Chondrocyte (in vitro differentiated cells): ENCODE results near the gene HIGD1A. TPM values are rescaled to one million over a fixed set of nuclear protein-coding genes. Genes with fewer than 3 reads are reported as not detected.

Experiments
- DNase-seq: peaks from one replicate; pipeline ENCODE4 v3.0.0; 2021; ENCODE audit warnings: mixed read lengths, low spot score
- H3K27ac Mint-ChIP-seq: one replicate; pipeline ENCODE4 v1.8.0; 2021; ENCODE audit warnings: mild to moderate bottlenecking, moderate library complexity, mixed read lengths; ENCODE audit not compliant: unreplicated experiment
- H3K27me3 Mint-ChIP-seq: 2 replicates; pipeline ENCODE4 v1.8.0; 2021; ENCODE audit warnings: low read depth, mixed read lengths
- H3K36me3 Mint-ChIP-seq: 2 replicates; pipeline ENCODE4 v1.8.0; 2021; ENCODE audit warnings: low read depth, mixed read lengths
- H3K4me1 Mint-ChIP-seq: 2 replicates; pipeline ENCODE4 v1.8.0; 2021; ENCODE audit warnings: low read depth, mild to moderate bottlenecking, mixed read lengths
- H3K4me3 Mint-ChIP-seq: one replicate; pipeline ENCODE4 v1.8.0; 2021; ENCODE audit warnings: mild to moderate bottlenecking, moderate library complexity, mixed read lengths; ENCODE audit not compliant: unreplicated experiment
- H3K9me3 Mint-ChIP-seq: 2 replicates; pipeline ENCODE4 v1.8.0; 2021; ENCODE audit warnings: low read depth, mixed read lengths
- total RNA-seq: library from RNA; stranded (reverse); gene quantifications from 3 replicates; pipeline ENCODE4 v1.2.1, GENCODE V29; 2021
- TF ChIP-seq, protein P1 (sequence below): fragments of 200-600 bp; sonication (generic); IDR thresholded peaks from 2 replicates; pipeline ENCODE4 v1.5.0; 2021; ENCODE audit warnings: antibody characterized with exemption, mild to moderate bottlenecking, moderate library complexity

Gene HIGD1A
- total RNA-seq, 1 donor from 2014 or later, result 78.6 TPM

DNA sequence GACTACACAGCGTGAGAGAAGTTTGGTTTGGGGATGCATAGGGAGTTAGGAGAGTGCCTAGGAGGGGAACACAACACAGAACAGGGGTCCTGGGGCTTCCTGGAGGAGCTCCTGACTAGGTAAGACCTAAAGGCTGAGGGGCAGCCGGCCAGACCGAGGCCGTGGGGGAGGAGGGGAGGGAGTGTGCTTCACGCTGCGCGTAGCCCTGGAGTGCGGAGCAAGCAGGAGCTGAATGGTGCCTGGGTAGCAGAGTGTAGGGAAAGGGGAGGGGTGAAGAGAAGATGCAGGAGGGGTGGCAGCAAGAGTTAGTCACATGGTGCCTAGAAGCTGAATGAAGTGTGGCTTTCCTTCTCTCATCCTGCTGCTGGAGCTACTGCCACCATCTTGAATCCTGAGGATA is 69.3 kb downstream of the HIGD1A start:
- Mint-ChIP-seq H3K9me3 (peaks cover 5% of the 10 kb centered on the region), H3K27ac (no peak overlapping the region), H3K27me3 (peaks cover 6% of the 10 kb centered on the region), H3K36me3 (no peaks in the 10 kb centered on the region), H3K4me1 (no peaks in the 10 kb centered on the region), H3K4me3 (no peak overlapping the region)
- no peak for DNase-seq
- TF ChIP-seq, protein P1, sequence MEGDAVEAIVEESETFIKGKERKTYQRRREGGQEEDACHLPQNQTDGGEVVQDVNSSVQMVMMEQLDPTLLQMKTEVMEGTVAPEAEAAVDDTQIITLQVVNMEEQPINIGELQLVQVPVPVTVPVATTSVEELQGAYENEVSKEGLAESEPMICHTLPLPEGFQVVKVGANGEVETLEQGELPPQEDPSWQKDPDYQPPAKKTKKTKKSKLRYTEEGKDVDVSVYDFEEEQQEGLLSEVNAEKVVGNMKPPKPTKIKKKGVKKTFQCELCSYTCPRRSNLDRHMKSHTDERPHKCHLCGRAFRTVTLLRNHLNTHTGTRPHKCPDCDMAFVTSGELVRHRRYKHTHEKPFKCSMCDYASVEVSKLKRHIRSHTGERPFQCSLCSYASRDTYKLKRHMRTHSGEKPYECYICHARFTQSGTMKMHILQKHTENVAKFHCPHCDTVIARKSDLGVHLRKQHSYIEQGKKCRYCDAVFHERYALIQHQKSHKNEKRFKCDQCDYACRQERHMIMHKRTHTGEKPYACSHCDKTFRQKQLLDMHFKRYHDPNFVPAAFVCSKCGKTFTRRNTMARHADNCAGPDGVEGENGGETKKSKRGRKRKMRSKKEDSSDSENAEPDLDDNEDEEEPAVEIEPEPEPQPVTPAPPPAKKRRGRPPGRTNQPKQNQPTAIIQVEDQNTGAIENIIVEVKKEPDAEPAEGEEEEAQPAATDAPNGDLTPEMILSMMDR, result no peak

DNA sequence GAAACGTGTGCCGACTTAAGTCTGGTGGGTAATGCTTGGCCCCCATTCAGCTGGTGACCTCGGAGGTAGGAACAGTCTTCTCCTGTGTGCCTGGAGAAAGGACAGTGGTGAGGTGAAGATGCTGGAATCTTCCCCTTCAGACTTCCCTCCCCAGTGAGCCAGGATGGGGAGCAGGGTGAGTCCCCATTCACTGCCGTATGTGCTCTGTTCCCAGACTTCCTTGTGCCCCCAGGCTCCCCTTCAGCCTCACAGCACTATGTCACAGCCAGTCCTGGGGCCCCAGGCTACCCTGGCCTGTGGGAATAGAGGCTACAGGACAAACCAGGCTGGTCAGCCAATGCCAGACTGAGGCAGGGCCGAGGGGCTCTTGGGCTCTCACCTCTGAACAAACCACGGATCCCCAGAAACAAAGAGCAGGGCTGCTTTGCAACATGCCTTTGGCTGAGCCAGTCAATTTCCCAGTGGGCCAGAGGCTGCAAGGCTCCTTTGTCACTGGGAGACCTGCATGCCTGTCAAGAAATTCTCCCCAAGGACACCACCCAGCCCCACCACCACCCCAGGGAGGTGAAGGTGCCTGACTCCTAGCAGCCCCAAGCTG is 69.9 kb downstream of the HIGD1A start:
- Mint-ChIP-seq H3K4me3 (no peak overlapping the region), H3K9me3 (peaks cover 5% of the 10 kb centered on the region), H3K36me3 (no peaks in the 10 kb centered on the region), H3K27ac (no peak overlapping the region), H3K27me3 (peaks cover 6% of the 10 kb centered on the region), H3K4me1 (no peaks in the 10 kb centered on the region)
- DNase-seq, result no peak
- TF ChIP-seq, protein P1, result no peak

DNA sequence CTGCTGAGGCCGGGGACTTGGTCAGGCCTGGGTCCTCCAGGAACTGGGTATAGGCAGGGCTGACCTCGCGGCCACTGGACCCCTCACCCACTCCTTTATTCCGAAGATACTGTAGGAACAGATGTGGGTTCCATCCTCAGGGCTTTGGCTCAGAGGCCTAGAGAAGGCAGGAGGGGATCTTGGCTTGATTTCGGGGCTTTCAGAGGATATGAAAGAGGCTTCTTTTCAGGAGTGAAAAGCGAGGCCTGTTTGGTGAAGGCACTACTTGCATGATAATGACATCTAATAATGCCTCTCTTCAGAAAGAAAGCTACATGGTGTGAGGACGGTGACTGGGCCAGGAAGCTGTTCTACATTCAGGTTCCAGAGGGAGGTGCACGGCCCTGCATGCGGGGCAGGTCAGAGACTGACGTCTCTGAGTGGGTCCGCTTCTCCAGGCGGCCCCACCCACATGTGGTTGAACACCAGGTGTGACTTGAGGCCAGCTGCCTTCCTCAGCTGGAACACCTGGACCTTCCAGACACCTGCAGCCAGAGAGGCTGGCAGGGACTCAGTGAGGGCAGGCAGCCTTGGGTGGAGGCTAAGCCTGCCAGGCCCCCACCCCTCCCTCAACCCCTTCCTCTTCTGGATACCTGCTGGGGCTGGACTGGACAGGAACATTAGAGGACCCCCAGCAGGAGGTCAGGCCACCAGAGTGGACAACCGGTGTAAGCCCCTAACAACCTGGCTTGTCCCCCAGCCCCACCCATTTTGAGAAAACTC is 70.6 kb downstream of the HIGD1A start:
- no peak for DNase-seq
- H3K27ac Mint-ChIP-seq, result no peak overlapping the region

More for the DNA sequence above, 70.6 kb downstream of the HIGD1A start:
- H3K4me1 Mint-ChIP-seq, result no peaks in the 10 kb centered on the region
- no peak overlapping the region for H3K4me3 Mint-ChIP-seq
- H3K27me3 Mint-ChIP-seq, result peaks cover 6% of the 10 kb centered on the region
- TF ChIP-seq, protein P1, result no peak
- peaks cover 9% of the 10 kb centered on the region for H3K9me3 Mint-ChIP-seq
- no peaks in the 10 kb centered on the region for H3K36me3 Mint-ChIP-seq

Other genes with a start within 250 kb of the HIGD1A start
- 49.8 to 55.8 TPM (median 55.0 TPM) in 3 replicates for gene SEC22C, start 222.5 kb downstream of the HIGD1A start, total RNA-seq
- 13.5 to 18.5 TPM (median 14.5 TPM) in 3 replicates for gene SS18L2, start 213.6 kb downstream of the HIGD1A start, total RNA-seq
- gene NKTR, start 203.8 kb downstream of the HIGD1A start, total RNA-seq, result 49.7 to 71.5 TPM (median 50.0 TPM) in 3 replicates
- gene ZBTB47, start 150.8 kb downstream of the HIGD1A start, total RNA-seq, result 38.8 to 44.4 TPM (median 40.0 TPM) in 3 replicates
- gene KLHL40, start 119.0 kb downstream of the HIGD1A start, total RNA-seq, result not detected in 3 replicates
- gene HHATL, start 101.7 kb downstream of the HIGD1A start, total RNA-seq, result not detected in 3 replicates
- gene CCDC13, start 31.2 kb downstream of the HIGD1A start, total RNA-seq, result 0.40 to 0.77 TPM in 2 of 3 replicates, not detected in the other
- 0.41 to 1.2 TPM (median 1.0 TPM) in 3 replicates for gene ACKR2, start 5.0 kb upstream of the HIGD1A start, total RNA-seq
- not detected in 3 replicates for gene CYP8B1, start 71.4 kb upstream of the HIGD1A start, total RNA-seq
- gene ZNF662, start 101.7 kb upstream of the HIGD1A start, total RNA-seq, result not detected in 3 replicates
- 0.17 TPM in 1 of 3 replicates, not detected in the others for gene GASK1A, start 174.8 kb upstream of the HIGD1A start, total RNA-seq